CD4-positive, alpha-beta T cell (primary cell): ENCODE results near the gene TMED10. TPM values are rescaled to one million over a fixed set of nuclear protein-coding genes. Genes with fewer than 3 reads are reported as not detected.
"Not testable (repeated sequence)": the region's sequence is repeated elsewhere in the genome, so short reads cannot be mapped to it uniquely, and the experiment has no call there.

Source experiments
- ATAC-seq: fragments of 200-7000 bp; cut with Tn5 transposase; one replicate; pipeline ENCODE4 v1.10.0; 2022; ENCODE audit warnings: mild to moderate bottlenecking; ENCODE audit not compliant: poor library complexity
- CTCF ChIA-PET: fragments of 350-600 bp; sonication (Branson Sonifier 250); formaldehyde crosslinking; loops from one replicate; lab custom pipeline; 2021; ENCODE audit warnings: antibody characterized with exemption, inconsistent platforms; lab: Charles Lee
- POLR2A ChIA-PET: fragments of 350-600 bp; sonication (Branson Sonifier 250); formaldehyde crosslinking; loops from one replicate; lab custom pipeline; 2021; ENCODE audit warnings: antibody characterized with exemption, inconsistent platforms; lab: Charles Lee
- DNase-seq, 14 experiments: peaks; one replicate each; pipeline ENCODE4 v3.0.0-alpha.2; 2013 to 2020; ENCODE audit warnings: mixed read lengths in 2 of 14
- H3K27ac ChIP-seq, 2 donors: one replicate each; pipeline versions ENCODE4 v1.5.1 to v1.7.0; 2013; ENCODE audit warnings: low read length in 2 of 2, low read depth in 1 of 2, mild to moderate bottlenecking in 1 of 2
- H3K27me3 ChIP-seq, 2 experiments: 1 replicate in 1 of 2; 2 replicates in 1 of 2; pipeline versions ENCODE4 v1.6.1 to v1.7.0; 2013; ENCODE audit warnings: low read length in 2 of 2, control low read depth in 1 of 2, mild to moderate bottlenecking in 1 of 2, moderate library complexity in 1 of 2; ENCODE audit not compliant: insufficient read depth in 2 of 2, control insufficient read depth in 1 of 2
- H3K36me3 ChIP-seq: one replicate; pipeline ENCODE4 v1.6.1; 2013; ENCODE audit warnings: low read length, control low read depth; ENCODE audit not compliant: insufficient read depth
- H3K4me1 ChIP-seq: one replicate; pipeline ENCODE4 v1.6.1; 2013; ENCODE audit warnings: low read length, control low read depth; ENCODE audit not compliant: insufficient read depth
- H3K4me3 ChIP-seq: one replicate; pipeline ENCODE4 v1.5.1; 2013; ENCODE audit warnings: mild to moderate bottlenecking, low read length, moderate library complexity
- H3K9me3 ChIP-seq, 2 experiments: 1 replicate in 1 of 2; 2 replicates in 1 of 2; pipeline versions ENCODE4 v1.6.1 to v1.7.0; 2013; ENCODE audit warnings: low read length in 2 of 2, mild to moderate bottlenecking in 2 of 2, control low read depth in 1 of 2, moderate library complexity in 1 of 2; ENCODE audit not compliant: control insufficient read depth in 1 of 2, insufficient read depth in 1 of 2
- H3K27ac Mint-ChIP-seq: one replicate; pipeline ENCODE4 v1.8.0; 2020; ENCODE audit warnings: mixed read lengths
- H3K27me3 Mint-ChIP-seq: one replicate; pipeline ENCODE4 v1.8.0; 2021; ENCODE audit warnings: mixed read lengths
- H3K36me3 Mint-ChIP-seq: one replicate; pipeline ENCODE4 v1.8.0; 2021; ENCODE audit warnings: low read depth, mixed read lengths
- H3K4me1 Mint-ChIP-seq: one replicate; pipeline ENCODE4 v1.8.0; 2021; ENCODE audit warnings: low read depth, mixed read lengths
- H3K4me3 Mint-ChIP-seq: one replicate; pipeline ENCODE4 v1.8.0; 2020; ENCODE audit warnings: mild to moderate bottlenecking, mixed read lengths
- H3K9me3 Mint-ChIP-seq: one replicate; pipeline ENCODE4 v1.8.0; 2020; ENCODE audit warnings: mixed read lengths
- intact Hi-C, 2 experiments: fragments of 100-400 bp; cut with DNase I in 1 of 2; cut with micrococcal nuclease in 1 of 2; formaldehyde crosslinking; loops; one replicate each; pipeline versions ENCODE4 v1.15.1 to v1.9.0; 2023 to 2025; cut with DNase I, micrococcal nuclease
- total RNA-seq, 174 experiments: library from RNA in 2 of 174; stranded (reverse) in 2 of 174; gene quantifications; one replicate each; pipeline ENCODE4 v1.2.3 and lab custom pipeline; 2021 to 2026
- TF ChIP-seq, protein P1 (sequence below): fragments of 200-600 bp; IDR thresholded peaks from one replicate; pipeline ENCODE4 v1.8.0; 2022; ENCODE audit warnings: antibody characterized with exemption, mild to moderate bottlenecking

TMED10 gene
- total RNA-seq, 2 experiments from 2014 or later: 153 to 156 TPM

GRCh38 chr14:75127903-75128595, 48.4 kb downstream of the TMED10 start:
- peak overlapping the region; percentile 92 for H3K4me3 ChIP-seq
- CTCF ChIA-PET: interaction anchor here (1.1 to 1.7 kb wide), 2 partner anchors 10 to 176 kb away, joined by 3 to 5 read pairs; no protein-coding TSS in a partner anchor

DNA sequence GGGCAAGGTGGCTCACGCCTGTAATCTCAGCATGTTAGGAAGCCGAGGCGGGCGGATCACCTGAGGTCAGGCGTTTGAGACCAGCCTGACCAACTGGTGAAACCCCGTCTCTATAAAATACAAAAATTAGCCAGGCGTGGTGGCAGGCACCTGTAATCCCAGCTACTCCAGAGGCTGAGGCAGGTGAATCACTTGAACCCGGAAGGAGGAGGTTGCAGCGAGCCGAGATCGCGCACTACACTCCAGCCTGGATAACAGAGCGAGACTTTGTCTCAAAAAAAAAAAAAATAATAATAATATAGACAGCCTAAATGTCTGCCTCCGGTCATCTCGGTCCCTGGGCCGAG, 49.0 kb downstream of the TMED10 start:
- H3K27me3 ChIP-seq, H3K9me3 ChIP-seq, H3K9me3 Mint-ChIP-seq, ATAC-seq, H3K27me3 Mint-ChIP-seq: not testable (repeated sequence)
- Histone ChIP-seq H3K27ac (peak overlapping the region; percentile 89 to 93), H3K4me1 (peaks cover 36% of the 10 kb centered on the region), H3K36me3 (peaks cover 18% of the 10 kb centered on the region), H3K4me3 (peak overlapping the region; percentile 92)
- intact Hi-C loops: loop anchor here (2.0 to 5.0 kb wide), 4 partner anchors 47 to 535 kb away; partner anchors contain the start of genes EIF2B2 (in 1 of the 2), ERG28 (in 1 of the 2), TMED10 (in 1 of the 2) and TTLL5 (in 1 of the 2)
- CTCF ChIA-PET: interaction anchor here (1.1 to 1.7 kb wide), 2 partner anchors 10 to 176 kb away, joined by 3 to 5 read pairs; no protein-coding TSS in a partner anchor
- POLR2A ChIA-PET: interaction anchor here (0.6 to 2.7 kb wide), 20 partner anchors 9 to 509 kb away, joined by 3 to 23 read pairs (median 4); partner anchors contain the start of genes ACYP1, EIF2B2 and TMED10
- peak in 4 of 14 experiments; percentile 11 to 31 (median 28) for DNase-seq
- peak overlapping the region; percentile 90 for H3K27ac Mint-ChIP-seq
- peaks cover 26% of the 10 kb centered on the region for H3K36me3 Mint-ChIP-seq
- peaks cover 44% of the 10 kb centered on the region for H3K4me1 Mint-ChIP-seq
- peak overlapping the region; percentile 99 for H3K4me3 Mint-ChIP-seq

More at GRCh38 chr14:75127903-75128595, 48.4 kb downstream of the TMED10 start:
- H3K9me3 ChIP-seq: no peaks in the 10 kb centered on the region
- no peaks in the 10 kb centered on the region for H3K27me3 Mint-ChIP-seq
- peak overlapping the region; percentile 90 for H3K27ac Mint-ChIP-seq
- intact Hi-C loops: loop anchor here (2.0 to 5.0 kb wide), 4 partner anchors 47 to 534 kb away; partner anchors contain the start of genes EIF2B2 (in 1 of the 2), ERG28 (in 1 of the 2), TMED10 (in 1 of the 2) and TTLL5 (in 1 of the 2)
- H3K36me3 ChIP-seq: peaks cover 24% of the 10 kb centered on the region
- peaks cover 47% of the 10 kb centered on the region for H3K4me1 Mint-ChIP-seq
- no peak for ATAC-seq
- TF ChIP-seq, protein P1, sequence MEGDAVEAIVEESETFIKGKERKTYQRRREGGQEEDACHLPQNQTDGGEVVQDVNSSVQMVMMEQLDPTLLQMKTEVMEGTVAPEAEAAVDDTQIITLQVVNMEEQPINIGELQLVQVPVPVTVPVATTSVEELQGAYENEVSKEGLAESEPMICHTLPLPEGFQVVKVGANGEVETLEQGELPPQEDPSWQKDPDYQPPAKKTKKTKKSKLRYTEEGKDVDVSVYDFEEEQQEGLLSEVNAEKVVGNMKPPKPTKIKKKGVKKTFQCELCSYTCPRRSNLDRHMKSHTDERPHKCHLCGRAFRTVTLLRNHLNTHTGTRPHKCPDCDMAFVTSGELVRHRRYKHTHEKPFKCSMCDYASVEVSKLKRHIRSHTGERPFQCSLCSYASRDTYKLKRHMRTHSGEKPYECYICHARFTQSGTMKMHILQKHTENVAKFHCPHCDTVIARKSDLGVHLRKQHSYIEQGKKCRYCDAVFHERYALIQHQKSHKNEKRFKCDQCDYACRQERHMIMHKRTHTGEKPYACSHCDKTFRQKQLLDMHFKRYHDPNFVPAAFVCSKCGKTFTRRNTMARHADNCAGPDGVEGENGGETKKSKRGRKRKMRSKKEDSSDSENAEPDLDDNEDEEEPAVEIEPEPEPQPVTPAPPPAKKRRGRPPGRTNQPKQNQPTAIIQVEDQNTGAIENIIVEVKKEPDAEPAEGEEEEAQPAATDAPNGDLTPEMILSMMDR: no peak
- H3K4me3 Mint-ChIP-seq: peak overlapping the region; percentile 91
- DNase-seq: no peak
- H3K9me3 Mint-ChIP-seq: no peaks in the 10 kb centered on the region
- H3K27me3 ChIP-seq: no peaks in the 10 kb centered on the region
- POLR2A ChIA-PET: interaction anchor here (0.6 to 2.7 kb wide), 4 partner anchors 11 to 148 kb away, joined by 3 to 23 read pairs (median 6); partner anchors contain the start of gene TMED10
- H3K4me1 ChIP-seq: peaks cover 36% of the 10 kb centered on the region
- peaks cover 32% of the 10 kb centered on the region for H3K36me3 Mint-ChIP-seq
- H3K27ac ChIP-seq: no peak overlapping the region

- Mint-ChIP-seq H3K27me3 (no peaks in the 10 kb centered on the region), H3K36me3 (peaks cover 27% of the 10 kb centered on the region), H3K9me3 (no peaks in the 10 kb centered on the region), H3K4me1 (peaks cover 44% of the 10 kb centered on the region), H3K4me3 (peak within 1 kb of the TSS; percentile 99), H3K27ac (peak within 1 kb of the TSS; percentile 90)
- DNase-seq (peak; percentile 82 to 93 (median 87)), ATAC-seq (peak; percentile 82)
- H3K27ac ChIP-seq: peak within 1 kb of the TSS; percentile 89 to 93
- CTCF ChIA-PET: interaction anchor here (0.6 to 1.2 kb wide), 3 partner anchors 92 to 181 kb away, joined by 3 to 6 read pairs (median 3); no protein-coding TSS in a partner anchor
- TF ChIP-seq, protein P1: no peak
- H3K4me3 ChIP-seq: peak within 1 kb of the TSS; percentile 92
- H3K36me3 ChIP-seq: peaks cover 19% of the 10 kb centered on the region
- no peaks in the 10 kb centered on the region for H3K27me3 ChIP-seq
- intact Hi-C loops: loop anchor here (2.0 to 5.0 kb wide), 4 partner anchors 48 to 535 kb away; partner anchors contain the start of genes EIF2B2 (in 1 of the 2), ERG28 (in 1 of the 2), TMED10 (in 1 of the 2) and TTLL5 (in 1 of the 2)
- no peaks in the 10 kb centered on the region for H3K9me3 ChIP-seq
- POLR2A ChIA-PET: interaction anchor here (0.6 to 2.7 kb wide), 27 partner anchors 9 to 1043 kb away, joined by 3 to 23 read pairs (median 4); partner anchors contain the start of genes ACYP1, ALDH6A1, EIF2B2 and ERG28
- peaks cover 36% of the 10 kb centered on the region for H3K4me1 ChIP-seq
These were observed 49.5 kb downstream of the TMED10 start, which contains the start of gene NEK9 for GRCh38 chr14:75126679-75127473. Gene NEK9, minus strand, starts transcription at chr14:75127048. Its CDS starts 127 bp downstream, at chr14:75126921.
